ENCODE results near the gene LGALS7B.
"Not testable (repeated sequence)": the region's sequence is repeated elsewhere in the genome, so short reads cannot be mapped to it uniquely, and the experiment has no call there.

Gene LGALS7B

GRCh38 chr19:38770228-38770948 lies 18.6 kb upstream of the LGALS7B start:
- DNase-seq, result not testable (repeated sequence)

GRCh38 chr19:38770949-38771275 lies 18.1 kb upstream of the LGALS7B start:
- not testable (repeated sequence) for DNase-seq

GRCh38 chr19:38771569-38771968 lies 17.4 kb upstream of the LGALS7B start:
- not testable (repeated sequence) for DNase-seq

GRCh38 chr19:38773469-38774177 lies 15.4 kb upstream of the LGALS7B start, which contains the start of gene LGALS7:
LGALS7 (minus strand) TSS chr19:38773517; CDS start chr19:38773492, 25 bp downstream.
- no peak for DNase-seq

- no peak for DNase-seq
These were observed 14.6 kb upstream of the LGALS7B start for GRCh38 chr19:38774181-38774950.

GRCh38 chr19:38778733-38779132 lies 10.3 kb upstream of the LGALS7B start:
- no peak for DNase-seq

GRCh38 chr19:38780443-38780842 lies 8.6 kb upstream of the LGALS7B start:
- DNase-seq, result no peak

GRCh38 chr19:38781058-38781457 lies 7.9 kb upstream of the LGALS7B start:
- DNase-seq, result no peak

GRCh38 chr19:38782212-38782611 lies 6.8 kb upstream of the LGALS7B start:
- not testable (repeated sequence) for DNase-seq

GRCh38 chr19:38784224-38784623 lies 4.8 kb upstream of the LGALS7B start:
- no peak for DNase-seq

GRCh38 chr19:38785187-38785699 lies 3.8 kb upstream of the LGALS7B start:
- no peak for DNase-seq

GRCh38 chr19:38786061-38786460 lies 2.9 kb upstream of the LGALS7B start:
- DNase-seq, result not testable (repeated sequence)

GRCh38 chr19:38786572-38787265 lies 2.3 kb upstream of the LGALS7B start:
- peak; percentile 1 for DNase-seq

- not testable (repeated sequence) for DNase-seq
These were observed 1.8 kb downstream of the LGALS7B start for GRCh38 chr19:38790507-38791403.

- DNase-seq, result not testable (repeated sequence)
These were observed 2.6 kb downstream of the LGALS7B start for GRCh38 chr19:38791451-38792064.

GRCh38 chr19:38792250-38793111 lies 3.5 kb downstream of the LGALS7B start:
- DNase-seq, result no peak

- no peak for DNase-seq
These were observed 4.2 kb downstream of the LGALS7B start for GRCh38 chr19:38793177-38793576.

- DNase-seq, result no peak
These were observed 4.7 kb downstream of the LGALS7B start for GRCh38 chr19:38793671-38794070.

GRCh38 chr19:38795549-38795948 lies 6.5 kb downstream of the LGALS7B start:
- no peak for DNase-seq

- DNase-seq, result no peak
These were observed 7.2 kb downstream of the LGALS7B start for GRCh38 chr19:38796154-38796553.
